ENCODE measurements around the gene PIGL.
A peak's percentile ranks its signal among the peaks of the same experiment; 100 is the strongest.
"Not testable (repeated sequence)": the region's sequence is repeated elsewhere in the genome, so short reads cannot be mapped to it uniquely, and the experiment has no call there.

PIGL gene

DNA sequence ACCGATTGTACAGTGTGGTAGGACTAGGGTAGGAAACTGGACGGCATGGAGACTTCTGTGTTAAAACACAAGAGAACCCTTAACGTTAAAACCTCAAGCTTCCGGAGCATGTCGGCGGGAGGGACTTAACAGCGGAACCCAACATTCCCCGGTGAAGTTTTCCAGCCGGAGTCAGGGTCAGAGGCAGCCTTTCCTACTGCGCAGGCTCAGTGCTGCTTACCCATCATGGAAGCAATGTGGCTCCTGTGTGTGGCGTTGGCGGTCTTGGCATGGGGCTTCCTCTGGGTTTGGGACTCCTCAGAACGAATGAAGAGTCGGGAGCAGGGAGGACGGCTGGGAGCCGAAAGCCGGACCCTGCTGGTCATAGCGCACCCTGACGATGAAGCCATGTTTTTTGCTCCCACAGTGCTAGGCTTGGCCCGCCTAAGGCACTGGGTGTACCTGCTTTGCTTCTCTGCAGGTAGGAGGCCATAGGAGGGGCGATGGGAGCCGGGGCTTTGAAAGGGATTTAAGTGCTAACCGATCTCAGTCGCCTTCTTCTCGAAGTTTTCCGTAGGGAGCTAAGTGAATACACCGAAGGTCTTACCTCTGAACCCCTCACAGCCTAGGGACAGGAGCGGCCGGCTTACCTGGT lies at the start of gene PIGL:
TSS of gene PIGL (plus strand) at position 209 of the 634 bp plus-strand sequence. CDS start at position 226, 17 bp downstream.
- in situ Hi-C loops (cut with MboI; ENCODE audit: low pct_unique_long_range_greater_than_20kb, low sequenced_read_pairs), result no loop called here
- peak; percentile 95 for DNase-seq

DNA sequence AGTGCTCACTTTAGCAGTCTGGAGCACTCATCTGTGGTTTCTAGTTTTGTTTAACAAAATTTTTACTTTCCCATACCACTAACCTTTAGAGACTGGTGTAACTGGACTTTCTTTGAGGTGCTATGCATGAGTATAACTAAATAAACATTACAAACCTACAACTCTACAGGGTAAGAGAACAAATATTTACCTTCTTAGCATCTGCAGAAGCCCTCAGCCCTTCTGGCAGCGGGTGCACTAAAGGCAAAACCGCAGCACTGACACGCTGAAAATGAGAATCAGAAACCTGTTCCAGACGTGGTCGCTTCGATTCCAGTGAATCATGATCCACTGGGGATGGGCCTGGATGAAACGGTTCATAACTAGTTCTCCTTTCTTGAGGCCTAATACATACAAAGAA lies 45.4 kb upstream of the PIGL start:
- in situ Hi-C loops (cut with MboI; ENCODE audit: low pct_unique_long_range_greater_than_20kb, low sequenced_read_pairs), result no loop called here

DNA sequence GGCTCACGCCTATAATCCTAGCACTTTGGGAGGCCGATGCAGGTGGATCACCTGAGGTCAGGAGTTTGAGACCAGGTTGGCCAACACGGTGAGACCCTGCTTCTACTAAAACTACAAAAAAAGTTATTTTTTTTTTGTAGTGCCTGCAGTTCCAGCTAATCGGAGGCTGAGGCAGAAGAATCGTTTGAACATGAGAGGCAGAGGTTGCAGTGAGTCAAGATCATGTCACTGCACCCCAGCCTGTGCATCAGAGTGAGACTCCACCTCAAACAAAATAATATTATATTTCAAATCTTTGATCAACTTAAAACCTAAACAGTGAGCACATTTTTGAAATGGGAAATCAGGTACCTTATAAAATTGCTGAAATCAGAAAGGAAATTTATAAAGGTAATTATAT lies 38.2 kb upstream of the PIGL start:
- in situ Hi-C loops (cut with MboI; ENCODE audit: low pct_unique_long_range_greater_than_20kb, low sequenced_read_pairs), result no loop called here
- no peak for DNase-seq

More for the DNA sequence above, 45.4 kb upstream of the PIGL start:
- DNase-seq, result no peak

DNA sequence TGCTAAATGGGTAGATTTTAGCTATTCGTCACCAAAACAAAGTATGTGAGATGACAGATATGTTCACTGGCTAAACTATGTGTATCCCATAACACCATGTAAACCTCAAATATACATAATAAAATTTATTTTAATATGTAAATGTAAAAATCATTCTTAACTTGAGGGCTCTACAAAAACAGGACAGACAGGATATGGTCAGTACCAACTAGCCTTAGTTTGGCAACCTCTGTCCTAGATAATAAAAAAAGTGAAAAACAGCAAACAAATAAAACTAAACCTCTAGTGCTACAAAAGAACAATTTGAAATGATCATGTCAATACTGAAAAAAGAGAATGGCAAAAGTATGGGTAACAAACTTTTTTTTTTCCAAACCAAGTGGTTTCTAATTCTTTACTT lies 35.4 kb upstream of the PIGL start:
- DNase-seq, result no peak
- in situ Hi-C loops (cut with MboI; ENCODE audit: low pct_unique_long_range_greater_than_20kb, low sequenced_read_pairs), result no loop called here

DNA sequence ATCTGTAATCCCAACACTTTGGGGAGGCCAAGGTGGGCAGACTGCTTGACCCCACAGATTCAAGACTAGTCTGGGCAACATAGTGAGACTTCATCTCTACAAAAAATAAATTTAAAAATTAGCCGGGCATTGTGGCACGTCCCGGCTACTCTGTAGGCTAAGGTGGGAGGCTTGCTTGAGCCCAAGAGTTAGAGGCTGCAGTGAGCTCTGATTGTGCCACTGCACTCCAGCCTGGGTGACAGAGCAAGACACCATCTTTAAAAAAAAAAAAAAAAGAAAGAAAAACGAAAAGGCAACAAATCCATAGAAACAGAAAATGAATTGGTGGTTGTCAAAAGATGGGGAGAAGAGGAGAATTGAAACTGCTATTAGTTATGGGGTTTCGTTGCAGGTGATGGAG lies 29.4 kb upstream of the PIGL start:
- in situ Hi-C loops (cut with MboI; ENCODE audit: low pct_unique_long_range_greater_than_20kb, low sequenced_read_pairs), result no loop called here
- DNase-seq, result no peak

DNA sequence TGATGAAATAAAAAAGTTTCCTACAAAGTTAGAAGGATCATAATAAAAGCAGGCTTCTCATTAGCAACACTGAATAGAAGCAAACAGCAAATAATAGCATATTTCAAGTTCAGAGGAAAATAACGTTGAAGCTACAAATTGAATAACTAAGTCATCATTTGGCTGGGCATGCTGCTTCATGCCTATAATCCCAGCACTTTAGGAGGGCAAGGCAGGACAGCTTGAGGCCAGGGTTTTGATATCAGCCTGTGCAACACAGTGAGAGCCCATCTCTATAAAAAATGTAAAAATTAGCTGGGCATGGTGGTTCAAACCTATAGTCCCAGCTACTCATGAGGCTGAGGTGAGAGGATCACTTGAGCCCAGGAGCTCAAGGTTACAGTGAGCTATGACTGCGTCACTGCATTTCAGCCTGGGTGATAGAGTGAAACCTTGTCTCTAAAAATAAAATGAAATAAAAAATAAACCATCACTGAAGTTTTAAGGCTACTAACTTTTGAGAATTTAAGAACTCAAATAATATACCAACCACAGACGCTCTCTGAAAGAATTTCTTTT lies 27.1 kb upstream of the PIGL start:
- no peak for DNase-seq
- in situ Hi-C loops (cut with MboI; ENCODE audit: low pct_unique_long_range_greater_than_20kb, low sequenced_read_pairs), result no loop called here

DNA sequence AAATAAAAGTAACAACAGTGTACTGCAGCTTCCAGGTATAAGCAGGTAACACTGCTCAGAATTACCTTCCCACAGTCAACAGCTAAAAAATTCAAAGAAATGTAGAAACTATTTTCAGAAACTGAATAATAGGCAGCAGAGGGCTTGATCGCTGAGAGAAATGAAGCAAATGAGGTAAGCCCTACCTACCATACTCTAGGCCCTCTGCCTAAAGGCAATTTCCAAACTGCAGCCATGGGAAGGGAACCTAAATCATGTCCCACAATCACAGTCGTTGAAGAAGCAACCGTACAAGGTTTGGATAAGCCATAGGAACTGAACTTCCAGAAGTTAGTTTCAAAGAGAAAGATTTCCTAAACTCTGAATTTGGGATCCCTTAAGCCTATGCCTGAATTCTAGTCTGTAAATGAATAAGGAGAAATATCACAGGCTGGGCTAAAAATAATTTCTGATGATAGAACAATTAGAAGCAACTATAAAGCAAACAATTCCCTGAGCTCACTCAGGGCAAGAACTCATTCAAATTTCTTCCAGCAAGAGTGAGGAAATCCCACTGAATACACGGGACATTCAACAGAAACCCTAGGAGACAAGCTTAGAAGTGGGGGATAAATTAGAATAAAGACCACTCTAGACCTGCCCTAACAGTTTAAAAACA lies 26.2 kb upstream of the PIGL start:
- in situ Hi-C loops (cut with MboI; ENCODE audit: low pct_unique_long_range_greater_than_20kb, low sequenced_read_pairs), result no loop called here
- no peak for DNase-seq

DNA sequence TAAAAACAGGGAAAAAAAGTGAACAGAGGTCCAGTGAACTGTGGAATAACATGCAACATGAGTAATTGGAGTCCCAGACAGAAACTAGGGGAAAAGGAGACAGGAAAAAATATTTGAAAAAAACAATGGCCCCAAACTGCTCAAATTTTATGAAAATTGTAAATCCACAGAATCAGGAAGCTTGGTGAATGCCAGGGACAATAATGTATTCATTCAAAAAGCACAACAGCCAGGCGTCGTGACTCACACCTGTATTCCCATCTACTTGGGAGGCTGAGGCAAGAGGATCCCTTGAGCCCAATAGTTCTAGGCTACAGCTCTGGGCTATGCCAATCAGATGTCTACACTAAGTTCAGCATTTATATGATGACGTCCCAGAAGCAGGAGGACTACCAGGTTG lies 25.4 kb upstream of the PIGL start:
- in situ Hi-C loops (cut with MboI; ENCODE audit: low pct_unique_long_range_greater_than_20kb, low sequenced_read_pairs), result no loop called here

DNA sequence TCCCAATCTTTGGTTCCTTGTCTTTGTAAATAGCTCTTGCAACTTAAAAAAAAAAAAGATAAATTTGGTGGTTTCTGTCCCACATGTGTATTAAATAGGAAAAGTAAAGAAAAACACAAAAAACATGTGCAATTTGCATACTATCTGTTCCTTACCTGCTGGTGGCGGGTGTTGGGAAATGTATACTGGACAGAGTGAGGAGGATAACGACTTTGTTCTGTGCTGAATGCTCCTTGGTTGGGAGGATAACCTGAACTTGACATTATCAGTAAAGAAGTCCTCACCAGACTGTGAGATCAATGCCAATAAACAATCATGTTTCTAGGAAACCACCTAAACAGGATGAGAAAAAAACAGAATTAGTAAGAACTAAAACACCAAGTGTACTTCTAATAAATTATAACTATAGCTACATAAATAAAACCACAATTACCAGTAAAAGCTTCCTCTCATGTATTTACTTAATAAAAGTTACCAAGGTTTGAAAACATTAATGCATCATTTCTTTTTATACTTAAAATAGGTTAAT lies 22.6 kb upstream of the PIGL start:
- DNase-seq, result not testable (repeated sequence)

More for the DNA sequence above, 25.4 kb upstream of the PIGL start:
- DNase-seq, result no peak

DNA sequence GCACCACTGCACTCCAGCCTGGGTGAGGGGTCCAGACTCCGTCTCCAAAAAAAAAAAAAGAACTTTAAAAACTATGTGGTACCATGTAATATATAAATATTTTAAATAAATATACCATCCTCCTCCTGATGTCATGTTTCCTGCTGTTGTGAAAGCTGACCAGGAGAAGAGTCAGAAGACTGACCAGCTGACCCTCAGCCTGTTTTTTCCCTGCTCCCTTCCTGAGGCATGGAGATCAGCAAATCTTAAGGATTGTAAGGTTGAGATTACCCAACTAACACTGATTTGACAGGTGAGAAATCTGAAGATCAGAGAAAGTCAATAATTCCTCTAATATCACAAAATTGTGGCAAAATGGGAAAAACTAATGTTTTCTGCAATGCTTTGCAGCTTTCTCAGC lies 19.7 kb upstream of the PIGL start:
- no peak for DNase-seq
- in situ Hi-C loops (cut with MboI; ENCODE audit: low pct_unique_long_range_greater_than_20kb, low sequenced_read_pairs), result no loop called here

More for the DNA sequence above, 22.6 kb upstream of the PIGL start:
- in situ Hi-C loops (cut with MboI; ENCODE audit: low pct_unique_long_range_greater_than_20kb, low sequenced_read_pairs), result not testable (repeated sequence)

DNA sequence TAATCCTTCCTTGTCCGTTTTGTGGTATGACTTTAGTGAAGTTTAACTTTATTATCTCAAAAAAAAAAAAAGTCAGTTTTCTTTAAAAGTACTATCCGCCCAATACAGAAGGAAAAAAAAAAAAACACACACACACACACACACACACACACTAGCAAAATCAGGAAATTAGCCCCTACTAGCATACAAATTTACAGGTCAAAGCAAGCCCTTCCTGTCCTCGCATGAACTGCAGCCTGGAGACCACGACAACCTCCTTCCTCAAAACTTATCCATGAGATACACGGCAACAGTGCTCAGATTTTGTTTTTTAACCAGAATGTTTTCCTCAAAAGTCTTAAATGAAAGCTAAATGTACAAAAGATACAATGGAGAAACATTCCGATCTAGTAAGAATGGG lies 17.9 kb upstream of the PIGL start:
- DNase-seq, result peak; percentile 79
- in situ Hi-C loops (cut with MboI; ENCODE audit: low pct_unique_long_range_greater_than_20kb, low sequenced_read_pairs), result no loop called here

DNA sequence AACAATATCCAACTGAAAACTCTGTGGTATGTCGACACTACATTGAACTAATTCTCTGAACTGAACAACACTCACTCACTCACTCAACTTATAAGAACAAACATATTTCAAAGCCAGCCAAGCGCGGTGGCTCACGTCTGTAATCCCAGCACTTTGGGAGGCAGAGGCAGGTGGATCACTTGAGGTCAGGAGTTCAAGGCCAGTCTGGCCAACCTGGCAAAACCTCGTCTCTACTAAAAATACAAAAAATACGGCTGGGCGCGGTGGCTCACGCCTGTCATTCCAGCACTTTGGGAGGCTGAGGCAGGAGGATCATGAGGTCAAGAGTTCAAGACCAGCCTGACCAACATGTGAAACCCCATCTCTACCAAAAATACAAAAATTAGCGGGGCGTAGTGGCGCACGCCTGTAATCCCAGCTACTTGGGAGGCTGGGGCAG lies 15.3 kb upstream of the PIGL start:
- in situ Hi-C loops (cut with MboI; ENCODE audit: low pct_unique_long_range_greater_than_20kb, low sequenced_read_pairs); DNase-seq: not testable (repeated sequence)

DNA sequence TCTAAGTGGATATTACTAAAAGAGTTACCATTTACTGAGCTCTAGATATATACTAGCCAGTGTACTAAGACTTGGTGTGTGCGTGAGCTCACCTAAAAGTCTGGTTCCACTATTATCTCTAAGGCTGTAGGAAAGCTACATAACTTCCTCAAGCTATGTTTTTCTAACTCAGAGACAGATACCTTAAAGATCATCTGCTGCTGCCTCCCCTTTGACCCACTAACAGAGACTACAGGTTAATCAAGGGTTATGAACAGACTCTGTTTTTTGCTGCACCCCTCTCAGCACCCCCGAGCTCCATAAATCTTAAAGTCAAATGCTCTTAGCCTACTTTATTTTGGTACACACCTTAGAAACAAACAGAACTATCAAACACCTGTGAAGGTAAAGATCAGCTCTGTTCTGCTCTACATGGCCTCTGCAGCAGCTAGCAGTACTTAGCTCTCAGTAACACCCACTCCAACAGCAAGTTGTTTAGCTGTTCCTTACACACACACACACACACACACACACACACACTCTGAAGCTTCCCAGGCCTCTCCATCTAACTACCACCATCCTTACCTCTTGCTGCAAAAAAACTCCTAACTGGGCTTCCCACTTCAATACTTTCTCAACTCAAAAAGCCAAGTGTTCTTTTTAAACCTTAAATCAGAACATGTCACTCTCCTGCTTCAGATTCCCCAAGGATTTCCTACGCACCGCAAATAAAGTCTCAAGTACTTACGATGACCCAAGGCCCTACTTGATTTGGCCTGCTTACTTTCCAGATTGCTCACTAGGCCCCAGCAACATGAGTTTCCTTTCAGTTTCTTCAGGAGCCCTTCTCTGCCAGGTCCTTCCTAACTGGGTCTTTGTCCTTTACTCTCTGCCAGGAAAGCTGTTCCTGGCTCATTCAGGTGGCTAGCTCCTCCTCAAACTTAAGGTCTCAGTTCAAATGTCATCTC lies 14.2 kb upstream of the PIGL start:
- DNase-seq, result peak; percentile 26
- in situ Hi-C loops (cut with MboI; ENCODE audit: low pct_unique_long_range_greater_than_20kb, low sequenced_read_pairs), result not testable (repeated sequence)

DNA sequence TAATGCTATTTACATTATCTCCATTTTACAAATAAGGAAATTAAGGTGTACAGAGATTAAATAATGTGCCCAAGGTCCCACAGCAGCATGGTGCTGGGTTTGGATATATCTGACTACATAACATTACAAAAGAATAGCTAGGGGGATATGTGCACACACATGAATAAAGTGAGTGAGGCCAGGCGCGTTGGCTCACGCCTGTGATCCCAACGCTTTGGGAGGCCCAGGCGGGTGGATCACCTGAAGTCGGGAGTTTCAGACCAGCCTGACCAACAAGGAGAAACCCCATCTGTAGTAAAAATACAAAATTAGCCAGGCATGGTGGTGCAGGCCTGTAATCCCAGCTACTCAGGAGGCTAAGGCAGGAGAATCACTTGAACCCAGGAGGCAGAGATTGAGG lies 12.2 kb upstream of the PIGL start:
- in situ Hi-C loops (cut with MboI; ENCODE audit: low pct_unique_long_range_greater_than_20kb, low sequenced_read_pairs), result not testable (repeated sequence)

DNA sequence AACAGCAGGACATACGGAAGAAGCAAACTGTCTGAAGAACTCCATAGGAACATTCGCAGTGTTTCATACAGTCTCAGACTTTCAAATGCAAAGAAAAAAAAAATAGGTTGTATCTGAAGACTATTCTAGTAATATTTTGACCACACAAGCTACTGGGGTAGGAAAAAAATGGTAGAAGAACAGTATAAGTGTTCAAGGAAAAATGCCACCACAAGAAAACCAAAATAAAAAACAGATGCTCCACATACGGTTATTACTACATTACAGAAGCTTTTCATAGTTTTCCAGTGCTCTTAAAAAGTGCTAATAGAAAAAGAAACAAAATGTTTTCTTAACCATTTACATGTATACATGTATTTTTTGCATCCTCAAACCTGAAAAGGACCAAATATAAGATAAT lies 5.4 kb upstream of the PIGL start:
- in situ Hi-C loops (cut with MboI; ENCODE audit: low pct_unique_long_range_greater_than_20kb, low sequenced_read_pairs), result no loop called here
- no peak for DNase-seq

More for the DNA sequence above, 12.2 kb upstream of the PIGL start:
- DNase-seq, result not testable (repeated sequence)

DNA sequence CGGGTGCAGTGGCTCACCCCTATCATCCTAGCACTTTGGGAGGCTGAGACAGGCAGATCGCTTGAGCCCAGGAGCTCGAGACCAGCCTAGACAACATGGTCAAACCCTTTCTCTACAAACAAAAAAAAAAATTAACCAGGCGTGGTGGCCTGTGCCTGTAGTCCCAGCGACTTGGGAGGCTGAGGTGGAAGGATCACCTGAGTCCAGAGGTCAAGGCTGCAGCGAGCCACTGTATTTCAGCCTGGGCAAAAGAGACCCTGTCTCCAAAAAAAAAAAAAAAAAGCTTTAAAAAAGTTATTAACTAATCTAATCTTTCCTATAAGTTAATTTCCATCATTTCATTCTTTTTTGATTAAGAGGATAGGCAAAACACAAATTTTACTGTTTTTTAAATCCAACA lies 4.2 kb upstream of the PIGL start:
- DNase-seq, result no peak
- in situ Hi-C loops (cut with MboI; ENCODE audit: low pct_unique_long_range_greater_than_20kb, low sequenced_read_pairs), result no loop called here

DNA sequence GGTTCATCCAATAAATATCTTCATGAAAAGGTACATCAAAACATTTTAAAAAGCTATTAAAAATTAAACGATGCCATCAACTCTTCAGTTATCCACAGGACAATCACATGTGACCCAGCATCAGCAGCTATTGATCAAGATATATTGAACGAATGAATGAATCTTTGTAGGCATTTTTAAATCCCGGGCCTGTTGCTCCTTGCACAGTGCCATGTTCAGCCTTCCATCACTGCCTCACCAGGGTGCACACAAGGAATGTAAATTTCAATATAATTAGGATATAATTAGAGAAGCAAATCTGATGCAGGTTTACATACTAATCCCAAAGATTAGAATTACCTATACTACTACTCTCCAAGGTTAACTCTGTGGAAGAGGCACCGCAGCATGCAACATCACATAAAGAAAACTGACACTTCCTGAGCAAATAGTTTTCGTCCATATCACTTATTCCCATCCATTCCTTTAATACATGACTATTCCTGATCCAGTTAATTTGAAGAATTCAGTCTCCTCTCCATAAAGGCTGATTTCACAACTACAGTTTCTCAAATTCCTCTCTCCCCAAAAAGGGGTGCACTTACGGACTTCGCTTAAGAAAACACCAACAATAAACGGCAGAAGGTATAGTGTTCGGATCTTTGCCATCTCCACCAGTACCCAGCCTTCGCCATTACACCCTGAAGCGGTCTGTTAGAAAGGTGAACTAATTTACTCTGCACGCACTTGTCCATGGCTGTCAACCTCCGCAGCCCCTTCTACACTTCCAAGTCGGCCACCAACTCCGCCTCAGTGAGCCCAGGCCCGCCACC lies 2.6 kb upstream of the PIGL start:
- peak; percentile 27 for DNase-seq
- in situ Hi-C loops (cut with MboI; ENCODE audit: low pct_unique_long_range_greater_than_20kb, low sequenced_read_pairs), result no loop called here

DNA sequence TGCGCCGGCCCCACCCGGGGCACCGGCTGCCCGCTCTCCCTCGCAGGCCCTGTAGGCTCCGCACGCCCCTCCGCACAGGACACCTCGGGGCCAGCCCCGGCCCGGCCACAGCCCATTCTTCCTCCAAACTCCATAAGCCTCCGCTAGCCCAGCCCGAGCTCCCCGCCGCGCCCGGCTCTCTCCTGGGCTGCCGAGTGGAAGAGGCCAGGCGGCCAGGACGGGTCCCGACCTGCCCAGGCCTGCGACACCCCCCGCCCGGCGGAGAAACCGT lies 2.1 kb upstream of the PIGL start:
- in situ Hi-C loops (cut with MboI; ENCODE audit: low pct_unique_long_range_greater_than_20kb, low sequenced_read_pairs), result no loop called here
- peak; percentile 65 for DNase-seq

All from KBM-7 (cell line).